ENCODE measurements around the gene IL34.

Gene IL34

GRCh38 chr16:70691223-70692129 lies 45.1 kb downstream of the IL34 start:
- no peak for DNase-seq
- Histone ChIP-seq H3K36me3 (no peaks in the 10 kb centered on the region), H3K4me1 (peaks cover 72% of the 10 kb centered on the region)

GRCh38 chr16:70692130-70692872 lies 45.9 kb downstream of the IL34 start:
- H3K36me3 ChIP-seq, result no peaks in the 10 kb centered on the region

More at GRCh38 chr16:70691223-70692129, 45.1 kb downstream of the IL34 start:
- no peak overlapping the region for H3K4me3 ChIP-seq (ENCODE audit: low read depth, low read length)
- TF ChIP-seq CTCF (IDR thresholded peaks at IDR 0.05; ENCODE audit: low read depth, low read length), result no peak
- H3K9me3 ChIP-seq, result no peaks in the 10 kb centered on the region
- no peaks in the 10 kb centered on the region for H3K27me3 ChIP-seq

GRCh38 chr16:70692873-70693671 lies 46.7 kb downstream of the IL34 start:
- TF ChIP-seq CTCF (IDR thresholded peaks at IDR 0.05; ENCODE audit: low read depth, low read length), result no peak
- Histone ChIP-seq H3K27me3 (no peaks in the 10 kb centered on the region), H3K9me3 (no peaks in the 10 kb centered on the region), H3K4me3 (ENCODE audit: low read depth, low read length) (no peak overlapping the region), H3K4me1 (peaks cover 70% of the 10 kb centered on the region), H3K36me3 (no peaks in the 10 kb centered on the region; the same call in 1 of the 2 replicates)
- no peak for DNase-seq

More at GRCh38 chr16:70692130-70692872, 45.9 kb downstream of the IL34 start:
- Histone ChIP-seq H3K4me1 (peaks cover 75% of the 10 kb centered on the region), H3K4me3 (ENCODE audit: low read depth, low read length) (no peak overlapping the region), H3K27me3 (no peaks in the 10 kb centered on the region), H3K9me3 (no peaks in the 10 kb centered on the region)
- TF ChIP-seq CTCF (IDR thresholded peaks at IDR 0.05; ENCODE audit: low read depth, low read length), result no peak
- DNase-seq, result no peak

- no peak for TF ChIP-seq CTCF (IDR thresholded peaks at IDR 0.05; ENCODE audit: low read depth, low read length)
- Histone ChIP-seq H3K9me3 (no peaks in the 10 kb centered on the region), H3K4me1 (peaks cover 63% of the 10 kb centered on the region), H3K36me3 (no peaks in the 10 kb centered on the region; the same call in 1 of the 2 replicates), H3K4me3 (ENCODE audit: low read depth, low read length) (no peak overlapping the region), H3K27me3 (no peaks in the 10 kb centered on the region)
- DNase-seq, result no peak
These were observed 47.9 kb downstream of the IL34 start for GRCh38 chr16:70694088-70694867.

GRCh38 chr16:70694868-70695218 lies 48.5 kb downstream of the IL34 start:
- Histone ChIP-seq H3K4me3 (ENCODE audit: low read depth, low read length) (no peak overlapping the region), H3K36me3 (no peaks in the 10 kb centered on the region; the same call in 1 of the 2 replicates), H3K4me1 (peaks cover 63% of the 10 kb centered on the region), H3K9me3 (no peaks in the 10 kb centered on the region), H3K27me3 (no peaks in the 10 kb centered on the region)
- TF ChIP-seq CTCF (IDR thresholded peaks at IDR 0.05; ENCODE audit: low read depth, low read length), result no peak
- peak; percentile 96 for DNase-seq

All from BE2C (cell line).